Stimulated activated CD8-positive, alpha-beta memory T cell treated with anti-CD3 and anti-CD28 coated beads, Interleukin-2, amount 100 ng/mL, for 48 hours (primary cell): ENCODE results near the gene MEP1B.
"Not testable (repeated sequence)": the region's sequence is repeated elsewhere in the genome, so short reads cannot be mapped to it uniquely, and the experiment has no call there.

Experiments used
- DNase-seq, 2 donors: peaks; one replicate each; pipeline ENCODE4 v3.0.0-alpha.2; 2020; ENCODE audit warnings: low read depth in 2 of 2

MEP1B gene

DNA sequence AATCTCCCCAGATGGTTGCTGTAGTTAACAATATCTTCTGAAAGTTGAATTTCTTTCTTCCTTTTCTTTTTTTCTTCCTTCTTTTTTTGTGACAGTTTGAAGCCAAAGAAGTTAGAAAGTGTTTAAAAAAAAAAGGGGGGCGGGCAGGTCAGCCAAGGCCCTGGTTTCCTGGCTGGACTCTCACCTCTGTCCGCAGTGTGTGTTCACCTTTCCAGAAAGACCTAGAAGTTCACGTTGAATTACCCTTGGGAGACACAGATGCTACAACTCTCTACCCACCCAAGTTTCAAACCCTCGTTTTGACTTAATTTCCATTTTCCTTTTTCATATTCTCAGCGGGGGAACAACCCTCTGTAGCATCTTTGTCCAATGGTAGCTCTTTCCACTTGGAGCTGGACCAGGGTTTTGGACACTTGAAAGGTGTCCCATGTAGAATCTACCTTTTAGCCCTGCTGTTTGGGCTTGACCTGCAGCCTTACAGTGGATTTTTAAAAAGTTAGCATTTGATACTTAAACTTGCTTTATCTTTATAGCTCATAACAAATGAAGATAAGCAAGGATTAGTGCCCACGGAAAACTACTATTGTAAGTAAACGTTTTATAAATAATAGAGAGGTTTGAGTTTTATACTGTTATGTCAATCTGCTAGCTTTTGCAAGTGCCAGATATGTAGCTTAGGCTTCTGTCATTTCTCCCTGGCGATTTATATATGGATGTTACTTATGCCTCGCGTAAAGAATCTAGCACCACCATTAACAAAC lies 20.0 kb downstream of the MEP1B start:
- DNase-seq, result no peak

- no peak for DNase-seq
These were observed 23.9 kb downstream of the MEP1B start for GRCh38 chr18:32213693-32214092.

DNA sequence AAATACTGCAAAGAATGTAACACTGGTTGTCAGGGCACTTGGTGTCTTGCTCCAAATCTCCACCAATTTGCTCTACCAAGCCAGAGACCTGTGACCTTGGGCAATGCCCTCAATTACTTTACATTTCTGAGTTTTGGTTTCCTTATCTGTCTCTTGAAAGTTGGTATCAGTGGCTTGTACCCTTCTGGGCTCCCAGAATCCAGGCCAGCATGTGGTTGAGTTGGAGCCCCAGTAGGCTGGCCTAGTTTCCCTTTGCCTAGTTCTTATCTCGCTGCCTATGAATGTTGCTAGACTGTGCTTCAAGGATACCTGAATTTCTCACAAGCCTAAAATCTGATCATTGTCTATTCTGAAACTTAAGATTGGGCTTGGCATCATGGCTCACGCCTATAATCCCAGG lies 26.6 kb downstream of the MEP1B start:
- DNase-seq, result no peak

GRCh38 chr18:32219431-32220018 lies 29.7 kb downstream of the MEP1B start:
- no peak for DNase-seq

DNA sequence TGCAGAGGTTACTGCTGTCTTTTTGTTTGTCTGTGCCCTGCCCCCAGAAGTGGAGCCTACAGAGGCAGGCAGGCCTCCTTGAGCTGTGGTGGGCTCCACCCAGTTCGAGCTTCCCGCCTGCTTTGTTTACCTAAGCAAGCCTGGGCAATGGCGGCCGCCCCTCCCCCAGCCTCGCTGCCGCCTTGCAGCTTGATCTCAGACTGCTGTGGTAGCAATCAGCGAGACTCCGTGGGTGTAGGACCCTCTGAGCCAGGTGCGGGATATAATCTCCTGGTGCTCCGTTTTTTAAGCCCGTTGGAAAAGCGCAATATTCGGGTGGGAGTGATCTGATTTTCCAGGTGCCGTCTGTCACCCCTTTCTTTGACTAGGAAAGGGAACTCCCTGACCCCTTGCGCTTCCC lies 43.5 kb downstream of the MEP1B start:
- not testable (repeated sequence) for DNase-seq

- no peak for DNase-seq
These were observed 47.2 kb downstream of the MEP1B start for GRCh38 chr18:32237049-32237448.

GRCh38 chr18:32238635-32239268 lies 48.9 kb downstream of the MEP1B start:
- DNase-seq, result no peak

DNA sequence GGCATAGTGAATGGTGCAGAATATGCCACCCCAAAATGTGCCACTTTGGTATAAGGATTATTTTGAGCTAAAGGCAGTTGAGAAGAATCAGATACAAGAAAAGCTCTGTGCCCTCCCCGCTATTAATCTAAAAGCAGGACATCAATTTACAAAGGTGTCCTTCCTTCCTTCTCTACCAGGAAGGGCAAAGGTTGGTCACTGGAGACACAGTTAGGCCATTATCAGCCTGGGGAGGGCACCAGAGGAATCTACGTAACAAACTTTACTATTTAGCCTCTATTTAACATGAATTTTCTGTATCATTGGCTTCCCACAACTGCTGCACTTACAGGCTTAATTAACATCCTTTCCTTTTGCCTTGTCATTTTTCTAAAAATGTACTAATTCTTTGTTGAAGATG lies 52.6 kb downstream of the MEP1B start:
- DNase-seq, result no peak

DNA sequence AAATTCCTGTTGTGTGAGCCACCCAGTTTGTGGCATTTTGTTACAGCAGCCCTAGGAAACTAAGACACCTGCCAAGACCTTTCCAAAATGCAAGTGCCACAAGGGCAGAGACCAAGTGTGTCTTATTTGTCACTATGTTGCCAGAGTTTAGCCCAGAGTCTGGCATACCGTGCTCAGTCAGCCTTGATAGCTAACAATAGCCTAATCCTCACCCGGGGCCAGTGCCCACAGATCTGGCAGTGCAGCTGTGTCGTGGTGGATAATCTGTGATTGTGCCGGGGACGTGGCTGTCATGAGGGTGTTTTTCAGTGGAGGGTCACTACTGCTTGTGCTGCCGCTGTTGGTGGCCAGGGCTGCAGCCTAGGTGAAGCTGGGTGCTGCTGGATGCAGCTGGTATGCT lies 53.5 kb downstream of the MEP1B start:
- DNase-seq, result no peak

DNA sequence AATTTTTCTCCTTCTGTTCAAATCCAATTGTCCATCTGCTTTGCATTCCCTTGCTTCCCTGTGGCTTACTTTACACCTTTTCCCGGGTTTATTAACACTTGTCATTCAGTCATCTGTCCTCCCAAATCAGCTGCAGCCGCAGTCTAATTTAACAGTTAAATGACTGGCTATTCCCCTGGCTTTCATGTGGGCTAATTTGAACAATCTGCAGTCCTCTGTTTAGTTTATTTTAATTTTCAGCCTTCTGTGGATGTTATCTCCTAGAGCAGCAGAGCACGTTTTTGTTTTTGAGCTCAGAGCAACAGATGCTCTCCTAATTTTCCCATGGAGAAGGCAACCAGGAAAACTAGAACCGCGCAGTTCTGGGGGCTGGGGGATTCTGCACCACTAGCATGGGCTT lies 55.0 kb downstream of the MEP1B start:
- DNase-seq, result no peak

- no peak for DNase-seq
These were observed 59.5 kb downstream of the MEP1B start for GRCh38 chr18:32249147-32249929.

- no peak for DNase-seq
These were observed 61.6 kb downstream of the MEP1B start for GRCh38 chr18:32251466-32251865.

GRCh38 chr18:32252141-32252860 lies 62.5 kb downstream of the MEP1B start:
- DNase-seq, result no peak

- no peak for DNase-seq
These were observed 65.7 kb downstream of the MEP1B start for GRCh38 chr18:32255570-32255969.

GRCh38 chr18:32257084-32257785 lies 67.4 kb downstream of the MEP1B start:
- no peak for DNase-seq

DNA sequence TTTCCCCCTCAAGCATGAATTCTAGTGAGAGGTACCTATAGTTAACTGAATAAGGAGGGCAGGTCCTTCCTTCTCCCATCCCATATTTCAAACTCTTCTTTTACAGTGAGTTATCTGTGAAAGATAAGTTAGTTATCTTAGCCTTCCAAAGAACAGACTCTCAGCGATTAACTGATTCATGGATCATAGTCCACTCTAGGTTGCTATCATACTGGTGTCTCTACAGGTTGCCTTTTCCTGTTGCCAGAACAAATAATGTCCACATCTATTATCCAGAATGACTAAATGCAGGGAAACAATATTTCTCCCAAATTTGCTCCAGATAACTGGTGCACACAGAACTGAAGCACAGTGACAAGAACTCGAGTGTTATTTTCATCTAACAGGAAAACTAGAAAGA lies 68.3 kb downstream of the MEP1B start:
- no peak for DNase-seq

GRCh38 chr18:32258558-32259204 lies 68.8 kb downstream of the MEP1B start:
- DNase-seq, result no peak

DNA sequence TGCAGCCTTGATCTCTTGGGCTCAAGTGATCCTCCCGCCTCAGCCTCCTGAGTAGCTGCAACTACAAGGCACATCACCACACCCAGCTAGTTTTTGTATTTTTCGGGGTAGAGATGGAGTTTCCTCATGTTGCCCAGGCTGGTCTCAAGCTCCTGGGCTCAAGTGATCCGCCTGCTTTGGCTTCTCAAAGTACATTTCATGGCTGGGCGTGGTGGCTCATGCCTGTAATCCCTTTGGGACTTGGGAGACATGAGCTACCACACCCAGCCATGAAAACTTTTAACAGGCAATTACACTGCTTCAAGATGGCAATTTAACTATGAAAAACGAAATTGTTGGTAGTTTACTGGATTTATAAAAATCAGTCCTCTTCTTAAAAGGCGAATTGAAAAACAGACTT lies 69.7 kb downstream of the MEP1B start:
- DNase-seq, result no peak

DNA sequence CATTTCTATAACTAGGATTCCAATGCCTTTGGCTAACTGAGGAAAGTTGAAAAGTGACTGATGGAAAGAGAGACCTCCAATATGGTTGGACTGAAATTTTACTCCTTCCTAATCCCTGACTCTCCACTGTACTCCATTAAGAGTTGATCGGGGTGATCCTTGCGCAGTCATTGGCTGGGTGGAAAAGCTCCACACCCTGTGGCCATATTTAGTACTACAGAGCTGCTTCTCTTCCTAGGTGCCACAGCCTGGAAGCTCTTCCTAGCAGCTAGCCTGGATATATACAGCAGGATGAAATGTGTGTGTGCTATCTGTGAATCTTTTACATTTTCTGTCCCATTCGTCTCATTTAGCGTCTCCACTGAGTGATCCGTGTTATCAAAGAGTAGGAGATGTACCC lies 71.2 kb downstream of the MEP1B start:
- no peak for DNase-seq

- DNase-seq, result no peak
These were observed 72.3 kb downstream of the MEP1B start for GRCh38 chr18:32262092-32262491.

DNA sequence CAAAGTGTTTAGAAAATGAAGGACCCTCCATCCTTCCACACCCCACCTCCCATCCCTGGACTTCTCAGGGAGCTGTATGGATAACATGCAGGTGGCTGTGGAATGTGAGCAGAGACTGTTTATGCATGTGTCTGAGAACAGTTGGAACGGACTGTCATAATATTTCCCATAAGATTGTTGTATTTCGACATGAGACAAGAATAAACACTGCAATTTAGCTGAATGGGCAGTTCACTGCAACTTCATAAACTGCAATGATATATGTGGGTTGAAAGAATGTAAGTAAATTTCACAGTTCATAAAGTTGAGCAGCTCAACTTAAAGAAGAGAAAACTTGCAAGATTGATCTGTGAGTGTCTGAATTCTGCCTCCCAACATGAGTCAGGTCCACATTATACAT lies 74.6 kb downstream of the MEP1B start:
- DNase-seq, result no peak
